PC-3 (cell line): ENCODE data around the gene ETV6. TPM values are rescaled to one million over a fixed set of nuclear protein-coding genes. Genes with fewer than 3 reads are reported as not detected.

Experiments used
- ATAC-seq: fragments of 200-7000 bp; cut with Tn5 transposase; 2 replicates; pipeline ENCODE4 v1.9.1; 2020; ENCODE audit warnings: mild to moderate bottlenecking, moderate library complexity
- BruUV-seq: library from RNA; stranded (reverse); fragments of 400-500 nt; replicated peaks from 2 replicates; lab custom pipeline; 2021; lab: Mats Ljungman, UMichigan
- CTCF ChIA-PET: fragments of 300-600 bp; sonication (Branson Sonifier 250); formaldehyde crosslinking; loops from one replicate; lab custom pipeline; 2022; ENCODE audit warnings: antibody characterized with exemption; lab: Charles Lee
- POLR2A ChIA-PET: fragments of 300-600 bp; sonication (Branson Sonifier 250); formaldehyde crosslinking; loops from one replicate; lab custom pipeline; 2022; ENCODE audit warnings: antibody characterized with exemption; ENCODE audit not compliant: unreplicated experiment; lab: Charles Lee
- DNase-seq: peaks from one replicate; pipeline ENCODE4 v3.0.0-alpha.2; 2015
- H2AFZ ChIP-seq: fragments of 300-600 bp; sonication (generic); 2 replicates; pipeline ENCODE4 v1.6.0; 2016; ENCODE audit warnings: antibody characterized with exemption, low read length
- H3F3A ChIP-seq: fragments of 300-600 bp; sonication (generic); one replicate; pipeline ENCODE4 v1.6.0; 2017; ENCODE audit warnings: antibody characterized with exemption, low read length, control low read depth, mild to moderate bottlenecking; ENCODE audit not compliant: unreplicated experiment
- H3K27ac ChIP-seq: fragments of 300-600 bp; sonication (generic); 2 replicates; pipeline ENCODE4 v1.5.1; 2016; ENCODE audit warnings: mild to moderate bottlenecking, low read length
- H3K27me3 ChIP-seq: fragments of 300-600 bp; sonication (generic); 2 replicates; pipeline ENCODE4 v1.6.1; 2016; ENCODE audit warnings: low read length, mixed read lengths
- H3K36me3 ChIP-seq: fragments of 300-600 bp; sonication (generic); 2 replicates; pipeline ENCODE4 v1.6.1; 2016; ENCODE audit warnings: low read depth, mixed run types, low read length, mixed read lengths
- H3K4me1 ChIP-seq: fragments of 300-600 bp; sonication (generic); 2 replicates; pipeline ENCODE4 v1.5.1; 2016; ENCODE audit warnings: low read length; ENCODE audit not compliant: insufficient read depth
- H3K4me2 ChIP-seq: fragments of 300-600 bp; sonication (generic); 2 replicates; pipeline ENCODE4 v1.6.0; 2016; ENCODE audit warnings: low read length
- H3K4me3 ChIP-seq: fragments of 300-600 bp; sonication (generic); 2 replicates; pipeline ENCODE4 v1.5.1; 2016; ENCODE audit warnings: mild to moderate bottlenecking, low read length, mixed read lengths
- H3K79me2 ChIP-seq: fragments of 300-600 bp; sonication (generic); 2 replicates; pipeline ENCODE4 v1.6.1; 2017; ENCODE audit warnings: low read length, mixed read lengths
- H3K9ac ChIP-seq: fragments of 300-600 bp; sonication (generic); 2 replicates; pipeline ENCODE4 v1.6.0; 2016; ENCODE audit warnings: mild to moderate bottlenecking, low read length
- H3K9me2 ChIP-seq: fragments of 300-600 bp; sonication (generic); replicated peaks from 2 replicates; pipeline ENCODE4 v1.6.1; 2016; ENCODE audit warnings: mixed run types, low read length, mixed read lengths
- H3K9me3 ChIP-seq: fragments of 300-600 bp; sonication (generic); 2 replicates; pipeline ENCODE4 v1.6.1; 2016; ENCODE audit warnings: low read length, mixed read lengths
- H4K20me1 ChIP-seq: fragments of 300-600 bp; sonication (generic); 2 replicates; pipeline ENCODE4 v1.6.1; 2016; ENCODE audit warnings: low read length, mixed read lengths
- EZH2 ChIP-seq: fragments of 300-600 bp; sonication (generic); IDR thresholded peaks from one replicate; pipeline ENCODE4 v1.6.1; 2017; ENCODE audit warnings: antibody characterized with exemption, mild to moderate bottlenecking, low read length; ENCODE audit not compliant: unreplicated experiment
- EZH2phosphoT487 ChIP-seq: fragments of 300-600 bp; sonication (generic); IDR thresholded peaks from 2 replicates; pipeline ENCODE4 v1.6.1; 2018; ENCODE audit warnings: mild to moderate bottlenecking, antibody characterized with exemption, low read length, borderline replicate concordance
- intact Hi-C: fragments of 100-400 bp; cut with micrococcal nuclease; formaldehyde crosslinking; loops from 2 replicates; pipeline ENCODE4 v1.9.0; 2023
- total RNA-seq: library from RNA; depleted of rRNA; stranded (reverse); fragments of >200 nt; gene quantifications from 2 replicates; pipeline ENCODE4 v1.2.3, GENCODE V29; 2014
- TF ChIP-seq, protein P1 (sequence below): fragments of 300-600 bp; sonication (generic); conservative IDR thresholded peaks from 2 replicates; pipeline ENCODE4 v1.5.1; 2017; ENCODE audit warnings: antibody characterized with exemption, low read depth, mild to moderate bottlenecking, low read length

ETV6 gene
- total RNA-seq, 1 experiment from 2014 or later, result 5.0 TPM

DNA sequence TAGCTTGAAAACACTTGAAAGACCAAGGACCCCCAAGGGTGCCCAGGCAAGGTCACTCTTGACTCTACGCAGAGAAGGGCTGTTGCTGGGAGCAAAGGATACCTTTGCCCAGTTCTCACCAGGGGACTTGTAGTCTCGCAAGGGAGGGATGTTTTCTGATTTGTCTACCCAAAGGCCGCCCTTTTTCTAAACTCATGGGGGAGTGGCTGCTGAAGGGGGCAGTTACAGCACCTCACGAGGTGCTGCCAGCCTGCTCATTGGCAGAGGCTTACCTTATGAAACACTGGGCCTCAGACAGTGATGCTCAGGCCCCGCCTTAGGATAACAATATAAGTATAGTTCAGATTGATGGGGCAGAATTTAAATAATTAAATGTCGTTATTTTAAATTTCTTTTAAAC is 107.0 kb downstream of the ETV6 start:
- H3K79me2 ChIP-seq, result no peaks in the 10 kb centered on the region
- no peak overlapping the region for H3K4me2 ChIP-seq
- no peaks in the 10 kb centered on the region for H3K36me3 ChIP-seq
- H3F3A ChIP-seq, result no peaks in the 10 kb centered on the region
- POLR2A ChIA-PET, result no interaction called here
- no peaks in the 10 kb centered on the region for H4K20me1 ChIP-seq
- no peaks in the 10 kb centered on the region for H3K9me2 ChIP-seq
- H3K9me3 ChIP-seq, result no peaks in the 10 kb centered on the region
- ATAC-seq (no peak), DNase-seq (no peak)
- no peak overlapping the region for H3K27ac ChIP-seq
- H3K4me3 ChIP-seq, result no peak overlapping the region
- no peak overlapping the region for H2AFZ ChIP-seq
- H3K4me1 ChIP-seq, result no peaks in the 10 kb centered on the region
- intact Hi-C loops, result no loop called here
- BruUV-seq, result no TSS peak
- CTCF ChIA-PET, result no interaction called here
- TF ChIP-seq EZH2phosphoT487 (no peak), EZH2 (no peak)
- TF ChIP-seq, protein P1, sequence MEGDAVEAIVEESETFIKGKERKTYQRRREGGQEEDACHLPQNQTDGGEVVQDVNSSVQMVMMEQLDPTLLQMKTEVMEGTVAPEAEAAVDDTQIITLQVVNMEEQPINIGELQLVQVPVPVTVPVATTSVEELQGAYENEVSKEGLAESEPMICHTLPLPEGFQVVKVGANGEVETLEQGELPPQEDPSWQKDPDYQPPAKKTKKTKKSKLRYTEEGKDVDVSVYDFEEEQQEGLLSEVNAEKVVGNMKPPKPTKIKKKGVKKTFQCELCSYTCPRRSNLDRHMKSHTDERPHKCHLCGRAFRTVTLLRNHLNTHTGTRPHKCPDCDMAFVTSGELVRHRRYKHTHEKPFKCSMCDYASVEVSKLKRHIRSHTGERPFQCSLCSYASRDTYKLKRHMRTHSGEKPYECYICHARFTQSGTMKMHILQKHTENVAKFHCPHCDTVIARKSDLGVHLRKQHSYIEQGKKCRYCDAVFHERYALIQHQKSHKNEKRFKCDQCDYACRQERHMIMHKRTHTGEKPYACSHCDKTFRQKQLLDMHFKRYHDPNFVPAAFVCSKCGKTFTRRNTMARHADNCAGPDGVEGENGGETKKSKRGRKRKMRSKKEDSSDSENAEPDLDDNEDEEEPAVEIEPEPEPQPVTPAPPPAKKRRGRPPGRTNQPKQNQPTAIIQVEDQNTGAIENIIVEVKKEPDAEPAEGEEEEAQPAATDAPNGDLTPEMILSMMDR, result no peak
- no peaks in the 10 kb centered on the region for H3K27me3 ChIP-seq
- H3K9ac ChIP-seq, result no peak overlapping the region

DNA sequence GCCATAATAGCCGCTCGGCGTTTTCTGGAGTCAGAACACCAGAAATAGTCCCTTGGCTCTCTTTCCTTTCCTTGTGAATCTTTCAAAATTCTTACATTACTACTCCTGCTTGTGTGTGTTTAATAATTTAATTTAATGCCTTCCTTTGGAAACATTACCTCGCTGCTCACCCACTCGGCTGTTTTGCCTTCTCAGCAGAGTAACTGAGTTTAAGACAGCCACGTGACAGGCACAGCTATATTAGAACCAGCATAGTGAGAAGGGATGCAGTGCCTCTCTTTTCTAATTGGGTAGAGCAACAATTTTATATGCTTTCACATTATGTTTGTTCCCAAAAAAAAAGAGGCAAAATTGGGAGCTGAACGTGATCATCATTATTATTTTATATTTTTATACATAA is 107.6 kb downstream of the ETV6 start:
- Histone ChIP-seq H2AFZ (no peak overlapping the region), H3K4me3 (no peak overlapping the region), H3K9me2 (no peaks in the 10 kb centered on the region), H3K36me3 (no peaks in the 10 kb centered on the region), H3K4me2 (no peak overlapping the region), H4K20me1 (no peaks in the 10 kb centered on the region), H3K9ac (no peak overlapping the region), H3K4me1 (no peaks in the 10 kb centered on the region), H3K27ac (no peak overlapping the region), H3F3A (no peaks in the 10 kb centered on the region), H3K79me2 (no peaks in the 10 kb centered on the region), H3K27me3 (no peaks in the 10 kb centered on the region), H3K9me3 (no peaks in the 10 kb centered on the region)
- ChIA-PET CTCF (no interaction called here), POLR2A (interaction anchor here (0.6 kb wide), 1 partner anchor 52 kb away, joined by 4 read pairs; no protein-coding TSS in a partner anchor)
- ATAC-seq (no peak), DNase-seq (no peak)
- BruUV-seq, result no TSS peak
- no peak for TF ChIP-seq EZH2
- TF ChIP-seq EZH2phosphoT487, result no peak
- TF ChIP-seq, protein P1, result no peak
- intact Hi-C loops, result no loop called here

DNA sequence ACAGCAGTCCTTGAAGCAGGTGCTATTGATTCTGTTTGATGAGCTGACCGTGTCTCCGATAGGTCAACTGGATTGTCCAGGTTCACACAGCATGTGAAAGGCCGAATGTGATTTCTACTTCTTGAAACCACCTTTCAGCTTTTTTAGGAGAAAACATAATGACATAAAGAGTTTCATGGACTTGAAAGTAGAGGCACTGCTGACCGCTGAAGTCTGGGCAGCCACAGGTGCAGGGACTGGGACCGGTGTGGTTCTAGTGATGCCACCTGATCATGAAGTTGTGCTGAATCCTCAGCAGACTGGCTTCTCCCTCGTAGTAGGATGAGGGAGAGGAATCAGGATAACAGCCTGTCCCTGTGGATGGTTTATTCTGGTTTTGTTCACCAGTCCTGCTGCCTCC is 108.1 kb downstream of the ETV6 start:
- no peaks in the 10 kb centered on the region for H4K20me1 ChIP-seq
- DNase-seq (no peak), ATAC-seq (no peak)
- ChIA-PET CTCF (no interaction called here), POLR2A (interaction anchor here (0.6 kb wide), 1 partner anchor 53 kb away, joined by 4 read pairs; no protein-coding TSS in a partner anchor)
- H3K27me3 ChIP-seq, result no peaks in the 10 kb centered on the region
- H3K9me2 ChIP-seq, result no peaks in the 10 kb centered on the region
- no peaks in the 10 kb centered on the region for H3F3A ChIP-seq
- H3K9ac ChIP-seq, result no peak overlapping the region
- no peak overlapping the region for H3K4me3 ChIP-seq
- no peak overlapping the region for H3K27ac ChIP-seq
- no peaks in the 10 kb centered on the region for H3K4me1 ChIP-seq
- no peaks in the 10 kb centered on the region for H3K9me3 ChIP-seq
- no peaks in the 10 kb centered on the region for H3K36me3 ChIP-seq
- H3K79me2 ChIP-seq, result no peaks in the 10 kb centered on the region
- TF ChIP-seq EZH2 (no peak), EZH2phosphoT487 (no peak)
- TF ChIP-seq, protein P1, result no peak
- intact Hi-C loops, result no loop called here
- no peak overlapping the region for H3K4me2 ChIP-seq
- no peak overlapping the region for H2AFZ ChIP-seq
- no TSS peak for BruUV-seq
